NCI-H526 (cell line): Measurements from ENCODE around the gene TCP11L2.
"Not testable (repeated sequence)": the region's sequence is repeated elsewhere in the genome, so short reads cannot be mapped to it uniquely, and the experiment has no call there.

Experiments used
- DNase-seq, 2 experiments: peaks; one replicate each; lab custom pipeline; 2025; lab: John Stamatoyannopoulos, UW

The TCP11L2 gene

GRCh38 chr12:106344131-106344530, 41.6 kb downstream of the TCP11L2 start:
- no peak for DNase-seq

GRCh38 chr12:106345746-106346145, 43.2 kb downstream of the TCP11L2 start:
- peak; percentile 30 to 53 for DNase-seq

GRCh38 chr12:106348411-106348810, 45.9 kb downstream of the TCP11L2 start:
- no peak for DNase-seq

- no peak for DNase-seq
These were observed 50.6 kb downstream of the TCP11L2 start for GRCh38 chr12:106353175-106353574.

- DNase-seq = peak; percentile 86 to 96
These were observed 55.2 kb downstream of the TCP11L2 start, which contains the start of gene POLR3B for GRCh38 chr12:106357549-106358395. Gene POLR3B, plus strand, starts transcription at chr12:106357748. Its CDS starts 132 bp downstream, at chr12:106357880.

GRCh38 chr12:106358396-106359241, 56.1 kb downstream of the TCP11L2 start:
- no peak for DNase-seq

- DNase-seq = no peak
These were observed 57.3 kb downstream of the TCP11L2 start for GRCh38 chr12:106359646-106360399.

- DNase-seq = no peak
These were observed 58.0 kb downstream of the TCP11L2 start for GRCh38 chr12:106360400-106360994.

- DNase-seq = no peak
These were observed 60.4 kb downstream of the TCP11L2 start for GRCh38 chr12:106362971-106363370.

- no peak for DNase-seq
These were observed 61.7 kb downstream of the TCP11L2 start for GRCh38 chr12:106364261-106364660.

GRCh38 chr12:106369624-106370346, 67.3 kb downstream of the TCP11L2 start:
- no peak for DNase-seq

GRCh38 chr12:106378788-106379187, 76.3 kb downstream of the TCP11L2 start:
- no peak for DNase-seq

GRCh38 chr12:106380954-106381353, 78.4 kb downstream of the TCP11L2 start:
- no peak for DNase-seq

- not testable (repeated sequence) for DNase-seq
These were observed 79.3 kb downstream of the TCP11L2 start for GRCh38 chr12:106381866-106382265.

GRCh38 chr12:106386813-106387535, 84.4 kb downstream of the TCP11L2 start:
- no peak for DNase-seq

- no peak for DNase-seq
These were observed 85.4 kb downstream of the TCP11L2 start for GRCh38 chr12:106387848-106388377.

GRCh38 chr12:106389151-106389550, 86.6 kb downstream of the TCP11L2 start:
- no peak for DNase-seq

- peak in 1 of 2 experiments; percentile 0 for DNase-seq
These were observed 90.2 kb downstream of the TCP11L2 start for GRCh38 chr12:106392759-106393158.
